ENCODE data around the gene GRWD1.

GRWD1 gene

GRCh38 chr19:48461982-48462655 lies 16.3 kb downstream of the GRWD1 start:
- Histone ChIP-seq H3K4me3 (replicated peaks; ENCODE audit: low read depth, low read length) (no peak overlapping the region), H3K27me3 (replicated peaks; ENCODE audit: control insufficient read depth, insufficient read depth, low read length) (no peaks in the 10 kb centered on the region), H3K36me3 (ENCODE audit: control insufficient read depth, insufficient read depth, low read length) (peaks cover 4% of the 10 kb centered on the region)
- TF ChIP-seq, protein P1, sequence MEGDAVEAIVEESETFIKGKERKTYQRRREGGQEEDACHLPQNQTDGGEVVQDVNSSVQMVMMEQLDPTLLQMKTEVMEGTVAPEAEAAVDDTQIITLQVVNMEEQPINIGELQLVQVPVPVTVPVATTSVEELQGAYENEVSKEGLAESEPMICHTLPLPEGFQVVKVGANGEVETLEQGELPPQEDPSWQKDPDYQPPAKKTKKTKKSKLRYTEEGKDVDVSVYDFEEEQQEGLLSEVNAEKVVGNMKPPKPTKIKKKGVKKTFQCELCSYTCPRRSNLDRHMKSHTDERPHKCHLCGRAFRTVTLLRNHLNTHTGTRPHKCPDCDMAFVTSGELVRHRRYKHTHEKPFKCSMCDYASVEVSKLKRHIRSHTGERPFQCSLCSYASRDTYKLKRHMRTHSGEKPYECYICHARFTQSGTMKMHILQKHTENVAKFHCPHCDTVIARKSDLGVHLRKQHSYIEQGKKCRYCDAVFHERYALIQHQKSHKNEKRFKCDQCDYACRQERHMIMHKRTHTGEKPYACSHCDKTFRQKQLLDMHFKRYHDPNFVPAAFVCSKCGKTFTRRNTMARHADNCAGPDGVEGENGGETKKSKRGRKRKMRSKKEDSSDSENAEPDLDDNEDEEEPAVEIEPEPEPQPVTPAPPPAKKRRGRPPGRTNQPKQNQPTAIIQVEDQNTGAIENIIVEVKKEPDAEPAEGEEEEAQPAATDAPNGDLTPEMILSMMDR (IDR thresholded peaks at IDR 0.05; ENCODE audit: insufficient read depth, low read length, poor library complexity, severe bottlenecking): no peak
- DNase-seq (ENCODE audit: extremely low read depth, insufficient read length): peak; percentile 38

GRCh38 chr19:48465215-48465614 lies 19.4 kb downstream of the GRWD1 start:
- Histone ChIP-seq H3K36me3 (ENCODE audit: control insufficient read depth, insufficient read depth, low read length) (peaks cover 4% of the 10 kb centered on the region), H3K4me3 (replicated peaks; ENCODE audit: low read depth, low read length) (no peak overlapping the region), H3K27me3 (replicated peaks; ENCODE audit: control insufficient read depth, insufficient read depth, low read length) (no peaks in the 10 kb centered on the region)
- DNase-seq (ENCODE audit: extremely low read depth, insufficient read length): no peak
- TF ChIP-seq, protein P1 (IDR thresholded peaks at IDR 0.05; ENCODE audit: insufficient read depth, low read length, poor library complexity, severe bottlenecking): no peak

- Histone ChIP-seq H3K4me3 (replicated peaks; ENCODE audit: low read depth, low read length) (no peak overlapping the region), H3K27me3 (replicated peaks; ENCODE audit: control insufficient read depth, insufficient read depth, low read length) (no peaks in the 10 kb centered on the region), H3K36me3 (ENCODE audit: control insufficient read depth, insufficient read depth, low read length) (peaks cover 12% of the 10 kb centered on the region)
- TF ChIP-seq, protein P1 (IDR thresholded peaks at IDR 0.05; ENCODE audit: insufficient read depth, low read length, poor library complexity, severe bottlenecking): no peak
- DNase-seq (ENCODE audit: extremely low read depth, insufficient read length): no peak
These were observed 21.0 kb downstream of the GRWD1 start for GRCh38 chr19:48466561-48467325.

- no peaks in the 10 kb centered on the region for H3K27me3 ChIP-seq (replicated peaks; ENCODE audit: control insufficient read depth, insufficient read depth, low read length)
- TF ChIP-seq, protein P1 (IDR thresholded peaks at IDR 0.05; ENCODE audit: insufficient read depth, low read length, poor library complexity, severe bottlenecking): no peak
- DNase-seq (ENCODE audit: extremely low read depth, insufficient read length): peak; percentile 100
- H3K36me3 ChIP-seq (ENCODE audit: control insufficient read depth, insufficient read depth, low read length): peaks cover 15% of the 10 kb centered on the region
- peak overlapping the region; percentile 82 for H3K4me3 ChIP-seq (replicated peaks; ENCODE audit: low read depth, low read length)
These were observed 23.0 kb downstream of the GRWD1 start for GRCh38 chr19:48468772-48469288.

GRCh38 chr19:48469289-48469881 lies 23.6 kb downstream of the GRWD1 start, which contains the start of gene CYTH2:
Gene CYTH2 (plus strand): TSS chr19:48469369. CDS start chr19:48469508, 139 bp downstream.
- TF ChIP-seq, protein P1 (IDR thresholded peaks at IDR 0.05; ENCODE audit: insufficient read depth, low read length, poor library complexity, severe bottlenecking): no peak
- DNase-seq (ENCODE audit: extremely low read depth, insufficient read length): peak; percentile 80
- Histone ChIP-seq H3K4me3 (replicated peaks; ENCODE audit: low read depth, low read length) (peak within 1 kb of the TSS; percentile 82), H3K36me3 (ENCODE audit: control insufficient read depth, insufficient read depth, low read length) (peaks cover 15% of the 10 kb centered on the region), H3K27me3 (replicated peaks; ENCODE audit: control insufficient read depth, insufficient read depth, low read length) (no peaks in the 10 kb centered on the region)

Data from GM06990 (cell line).